ENCODE measurements around the gene SRSF5. TPM values are rescaled to one million over a fixed set of nuclear protein-coding genes. Genes with fewer than 3 reads are reported as not detected.

SRSF5 gene
- total RNA-seq, 1 experiment from 2014 or later: 389 TPM

DNA sequence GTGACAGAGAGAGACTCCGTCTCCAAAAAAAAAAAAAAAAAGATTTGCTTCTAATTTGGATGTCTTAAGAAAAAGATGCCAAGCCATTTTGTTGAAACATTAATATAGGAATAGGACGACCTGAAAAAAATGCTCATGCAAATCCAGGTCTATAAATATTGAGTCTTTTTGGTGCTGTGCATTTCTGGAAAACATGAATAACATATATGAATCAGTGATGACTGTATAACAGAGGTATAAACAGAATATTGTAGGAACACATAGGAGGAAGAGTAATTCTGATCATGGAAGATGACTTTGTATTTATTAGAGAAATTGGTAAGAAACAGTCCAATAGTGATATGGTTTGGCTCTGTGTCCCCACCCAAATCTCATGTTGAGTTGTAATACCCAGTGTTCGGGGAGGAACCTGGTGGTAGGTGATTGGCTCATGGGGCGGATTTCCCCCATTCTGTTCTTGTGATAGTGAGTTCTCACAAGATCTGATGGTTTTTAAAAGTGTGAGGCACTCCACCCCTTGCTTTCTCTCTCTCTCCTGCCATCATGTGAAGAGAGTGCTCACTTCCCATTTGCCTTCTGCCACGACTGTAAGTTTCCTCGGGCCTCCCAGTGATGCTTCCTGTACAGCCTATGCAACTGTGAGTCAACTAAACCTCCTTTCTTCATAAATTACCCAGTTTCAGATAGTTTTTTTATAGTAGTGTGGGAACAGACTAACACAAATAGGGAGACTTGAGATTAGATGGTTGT lies 3.0 kb upstream of the SRSF5 start:
- Histone ChIP-seq H3K18ac (ENCODE audit: insufficient read length, low read depth, low read length) (no peak overlapping the region), H2BK20ac (ENCODE audit: low read depth, low read length, poor library complexity, severe bottlenecking) (no peak overlapping the region), H2BK15ac (ENCODE audit: low read depth, low read length) (no peak overlapping the region), H3K4me1 (ENCODE audit: insufficient read depth, low read length) (no peaks in the 10 kb centered on the region), H4K5ac (ENCODE audit: insufficient read length, low read depth, low read length) (no peak overlapping the region), H3K79me2 (ENCODE audit: insufficient read depth, low read length) (peaks cover 3% of the 10 kb centered on the region; the same call in 1 of the 2 replicates), H2AFZ (ENCODE audit: low read length) (no peak overlapping the region), H4K91ac (ENCODE audit: insufficient read length, low read depth, low read length) (no peak overlapping the region), H3K27ac (ENCODE audit: insufficient read length, low read depth, low read length) (no peak overlapping the region), H3K27me3 (ENCODE audit: insufficient read depth, low read length) (no peaks in the 10 kb centered on the region; the same call in 1 of the 2 replicates), H2AK5ac (ENCODE audit: insufficient read length, low read length) (no peak overlapping the region), H3K56ac (ENCODE audit: insufficient read length, low read depth, low read length) (no peak overlapping the region), H3K23ac (ENCODE audit: insufficient read length, low read depth, low read length) (no peak overlapping the region), H2BK5ac (ENCODE audit: insufficient read length, low read length) (no peak overlapping the region), H3K79me1 (ENCODE audit: insufficient read depth, low read depth, low read length, poor library complexity, severe bottlenecking) (peaks cover 3% of the 10 kb centered on the region), H3K4ac (ENCODE audit: low read depth, low read length) (no peak overlapping the region), H4K20me1 (ENCODE audit: control insufficient read depth, insufficient read depth, insufficient read length) (no peaks in the 10 kb centered on the region), H3K23me2 (ENCODE audit: insufficient read length, low read depth, low read length, poor library complexity, severe bottlenecking) (peaks cover 6% of the 10 kb centered on the region), H3K14ac (ENCODE audit: insufficient read depth, low read length) (no peak overlapping the region), H3T11ph (ENCODE audit: low read length) (no peak overlapping the region), H3K9ac (ENCODE audit: extremely low read depth, insufficient read length, low read length) (no peak overlapping the region), H2BK12ac (ENCODE audit: insufficient read length, low read depth, low read length) (no peak overlapping the region), H4K8ac (replicated peaks; ENCODE audit: insufficient read length, low read depth, low read length) (no peak overlapping the region), H3K4me2 (ENCODE audit: insufficient read depth, insufficient read length, low read length) (no peak overlapping the region), H3K9me3 (ENCODE audit: control insufficient read depth, low read depth, low read length) (no peaks in the 10 kb centered on the region), H2BK120ac (ENCODE audit: low read depth, low read length, poor library complexity, severe bottlenecking) (no peak overlapping the region)
- DNase-seq: no peak
- Mint-ChIP-seq H3K36me3 (ENCODE audit: insufficient read depth in 1 of 3, low read depth in 3 of 3) (peaks cover 14 to 18% (median 16%) of the 10 kb centered on the region in 3 experiments), H3K4me3 (no peak overlapping the region), H3K27ac (no peak overlapping the region), H3K27me3 (ENCODE audit: low read depth) (peaks cover 8% of the 10 kb centered on the region), H3K9me3 (no peaks in the 10 kb centered on the region), H3K4me1 (peaks cover 15 to 20% of the 10 kb centered on the region in 2 experiments)
- TF ChIP-seq, protein P1, sequence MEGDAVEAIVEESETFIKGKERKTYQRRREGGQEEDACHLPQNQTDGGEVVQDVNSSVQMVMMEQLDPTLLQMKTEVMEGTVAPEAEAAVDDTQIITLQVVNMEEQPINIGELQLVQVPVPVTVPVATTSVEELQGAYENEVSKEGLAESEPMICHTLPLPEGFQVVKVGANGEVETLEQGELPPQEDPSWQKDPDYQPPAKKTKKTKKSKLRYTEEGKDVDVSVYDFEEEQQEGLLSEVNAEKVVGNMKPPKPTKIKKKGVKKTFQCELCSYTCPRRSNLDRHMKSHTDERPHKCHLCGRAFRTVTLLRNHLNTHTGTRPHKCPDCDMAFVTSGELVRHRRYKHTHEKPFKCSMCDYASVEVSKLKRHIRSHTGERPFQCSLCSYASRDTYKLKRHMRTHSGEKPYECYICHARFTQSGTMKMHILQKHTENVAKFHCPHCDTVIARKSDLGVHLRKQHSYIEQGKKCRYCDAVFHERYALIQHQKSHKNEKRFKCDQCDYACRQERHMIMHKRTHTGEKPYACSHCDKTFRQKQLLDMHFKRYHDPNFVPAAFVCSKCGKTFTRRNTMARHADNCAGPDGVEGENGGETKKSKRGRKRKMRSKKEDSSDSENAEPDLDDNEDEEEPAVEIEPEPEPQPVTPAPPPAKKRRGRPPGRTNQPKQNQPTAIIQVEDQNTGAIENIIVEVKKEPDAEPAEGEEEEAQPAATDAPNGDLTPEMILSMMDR (conservative IDR thresholded peaks at IDR 0.05): no peak
- WGBS (ENCODE audit: extremely low coverage, insufficient read length, low lambda C conversion rate): no CpG with 5 or more reads among the region's 6 CpGs
